GM21825 (cell line): ENCODE measurements around the gene MX2.
"Not testable (repeated sequence)": the region's sequence is repeated elsewhere in the genome, so short reads cannot be mapped to it uniquely, and the experiment has no call there.

Experiments
- ATAC-seq: cut with Tn5 transposase; IDR thresholded peaks from one replicate; pipeline ENCODE4 v1.9.1; 2021; ENCODE audit warnings: mild to moderate bottlenecking, moderate library complexity; ENCODE audit not compliant: unreplicated experiment

The MX2 gene

GRCh38 chr21:41361786-41362604 lies at the start of gene MX2:
MX2 (plus strand) TSS chr21:41362027; CDS start chr21:41376907, 14,880 bp downstream.
- no peak for ATAC-seq

GRCh38 chr21:41313285-41314164 lies 48.3 kb upstream of the MX2 start:
- not testable (repeated sequence) for ATAC-seq

GRCh38 chr21:41315726-41316125 lies 46.1 kb upstream of the MX2 start:
- ATAC-seq: no peak

GRCh38 chr21:41316200-41317062 lies 45.4 kb upstream of the MX2 start, which contains the start of gene FAM3B:
FAM3B (plus strand) TSS chr21:41316801; CDS start chr21:41316880, 79 bp downstream.
- ATAC-seq: no peak

GRCh38 chr21:41317063-41317392 lies 44.8 kb upstream of the MX2 start:
- no peak for ATAC-seq

- no peak for ATAC-seq
These were observed 44.4 kb upstream of the MX2 start for GRCh38 chr21:41317458-41317857.

GRCh38 chr21:41318218-41318617 lies 43.6 kb upstream of the MX2 start:
- ATAC-seq: no peak

- no peak for ATAC-seq
These were observed 42.6 kb upstream of the MX2 start for GRCh38 chr21:41319273-41319672.

- ATAC-seq: no peak
These were observed 40.5 kb upstream of the MX2 start for GRCh38 chr21:41321211-41321907.

GRCh38 chr21:41321908-41322495 lies 39.8 kb upstream of the MX2 start:
- no peak for ATAC-seq

GRCh38 chr21:41322496-41323382 lies 39.1 kb upstream of the MX2 start:
- ATAC-seq: no peak

GRCh38 chr21:41325138-41325912 lies 36.5 kb upstream of the MX2 start:
- no peak for ATAC-seq

- ATAC-seq: no peak
These were observed 35.3 kb upstream of the MX2 start for GRCh38 chr21:41326414-41327080.

- ATAC-seq: no peak
These were observed 34.1 kb upstream of the MX2 start for GRCh38 chr21:41327753-41328152.

- no peak for ATAC-seq
These were observed 32.9 kb upstream of the MX2 start for GRCh38 chr21:41328660-41329607.

- no peak for ATAC-seq
These were observed 28.1 kb upstream of the MX2 start for GRCh38 chr21:41333752-41334151.

- ATAC-seq: no peak
These were observed 24.3 kb upstream of the MX2 start for GRCh38 chr21:41337515-41337914.
